HepG2 (cell line): ENCODE data around the gene FAM241B. TPM values are rescaled to one million over a fixed set of nuclear protein-coding genes. Genes with fewer than 3 reads are reported as not detected.
A peak's percentile ranks its signal among the peaks of the same experiment; 100 is the strongest.

Experiments
- ATF3 ChIP-seq: sonication (generic); formaldehyde crosslinking; IDR thresholded peaks from 2 replicates; pipeline ENCODE4 v1.4.0; 2020; ENCODE audit warnings: missing genetic modification reagents
- CBX5 ChIP-seq: sonication (generic); formaldehyde crosslinking; IDR thresholded peaks from 2 replicates; pipeline ENCODE4 v1.4.0; 2020; ENCODE audit warnings: missing genetic modification reagents, borderline replicate concordance
- CCAR2 ChIP-seq: fragments of 200-400 bp; formaldehyde crosslinking; optimal IDR thresholded peaks from 2 replicates; pipeline ENCODE3; 2018; ENCODE audit warnings: low read depth, mild to moderate bottlenecking, low read length, moderate library complexity
- ELF1 ChIP-seq: sonication (generic); formaldehyde crosslinking; IDR thresholded peaks from 2 replicates; pipeline ENCODE4 v1.4.0; 2020; ENCODE audit warnings: missing genetic modification reagents
- HMGXB4 ChIP-seq, 2 experiments: sonication (generic) in 1 of 2; formaldehyde crosslinking in 1 of 2; IDR thresholded peaks; 2 replicates each; pipeline versions ENCODE4 v1.4.0 to v1.6.1; 2018 to 2020; ENCODE audit warnings: missing genetic modification reagents in 2 of 2, borderline replicate concordance in 1 of 2, low read depth in 1 of 2, mild to moderate bottlenecking in 1 of 2, missing biosample characterization in 1 of 2
- MYPOP ChIP-seq: sonication (generic); formaldehyde crosslinking; IDR thresholded peaks from 2 replicates; pipeline ENCODE4 v1.8.1; 2023; ENCODE audit warnings: mild to moderate bottlenecking, moderate library complexity, missing genetic modification reagents
- SNAPC2 ChIP-seq: sonication (generic); formaldehyde crosslinking; IDR thresholded peaks from 2 replicates; pipeline ENCODE4 v1.8.1; 2022; ENCODE audit warnings: mild to moderate bottlenecking, missing genetic modification reagents
- ZBTB14 ChIP-seq: sonication (generic); formaldehyde crosslinking; IDR thresholded peaks from 2 replicates; pipeline ENCODE4 v1.4.0; 2020; ENCODE audit warnings: missing genetic modification reagents
- ZBTB43 ChIP-seq: sonication (generic); formaldehyde crosslinking; conservative IDR thresholded peaks from 2 replicates; pipeline ENCODE4 v1.4.0; 2020; ENCODE audit warnings: missing genetic modification reagents
- ZNF12 ChIP-seq: sonication (generic); formaldehyde crosslinking; IDR thresholded peaks from 2 replicates; pipeline ENCODE4 v1.5.0; 2020; ENCODE audit warnings: missing genetic modification reagents
- ZNF468 ChIP-seq: sonication (generic); formaldehyde crosslinking; IDR thresholded peaks from 2 replicates; pipeline ENCODE4 v1.8.0; 2022; ENCODE audit warnings: mild to moderate bottlenecking, moderate library complexity, missing genetic modification reagents
- ZNF546 ChIP-seq: sonication (generic); formaldehyde crosslinking; conservative IDR thresholded peaks from 2 replicates; pipeline ENCODE4 v1.8.1; 2023; ENCODE audit warnings: mild to moderate bottlenecking, missing genetic modification reagents
- ZNF687 ChIP-seq: sonication (generic); formaldehyde crosslinking; IDR thresholded peaks from 2 replicates; pipeline ENCODE4 v1.5.1; 2020; ENCODE audit warnings: mild to moderate bottlenecking, missing genetic modification reagents, moderate library complexity
- ZNF800 ChIP-seq: sonication (generic); formaldehyde crosslinking; IDR thresholded peaks from 2 replicates; pipeline ENCODE4 v1.4.0; 2020; ENCODE audit warnings: missing genetic modification reagents
- polyA plus RNA-seq, 8 experiments: library from polyadenylated mRNA; depleted of rRNA in 3 of 8; stranded (reverse) in 7 of 8; unstranded in 1 of 8; fragments of >200 nt; fragmentation: Illumina TruSeq in 4 of 8; extraction: Trizol in 4 of 8; gene quantifications; 2 replicates each; pipeline versions ENCODE4 v1.2.1 to v1.2.3, GENCODE V29; 2011 to 2016; ENCODE audit warnings: low read depth in 4 of 8, missing spikeins in 1 of 8, mixed read lengths in 1 of 8; ENCODE audit not compliant: insufficient read depth in 1 of 8
- total RNA-seq, 5 experiments: library from RNA; depleted of rRNA; stranded (reverse); fragments of >200 nt; fragmentation: Illumina TruSeq; extraction: Trizol; gene quantifications; 2 replicates each; pipeline ENCODE4 v1.2.3, GENCODE V29; 2016; ENCODE audit warnings: low read depth in 1 of 5

FAM241B gene
- total and polyA plus RNA-seq, 2 of the 13 experiments (the other 11 are each of a cell fraction or from before 2014, with no cell fraction given): 1.9 to 4.0 TPM

- TF ChIP-seq ZNF687 (CRISPR knock-in tag) (peak; percentile 63), ZNF468 (CRISPR knock-in tag) (no peak), HMGXB4 (CRISPR knock-in tag; IDR thresholded peaks at IDR 0.05; ENCODE audit: borderline replicate concordance in 1 of 2, low read depth in 1 of 2) (peak; percentile 36 to 76; a peak in 3 of 4 replicates), ZNF546 (CRISPR knock-in tag) (no peak), ZNF800 (CRISPR knock-in tag) (0 out of 2 replicates have a peak, but pooled peaks have one; percentile 34), ATF3 (CRISPR knock-in tag) (no peak), SNAPC2 (no peak), ZBTB14 (CRISPR knock-in tag) (peak; percentile 75; the same call in 1 of the 2 replicates), ZBTB43 (no peak), ZNF12 (CRISPR knock-in tag) (no peak), CCAR2 (no peak), ELF1 (peak; percentile 38; the same call in 1 of the 2 replicates), CBX5 (no peak), MYPOP (no peak)
Measured at GRCh38 chr10:69629897-69630650, at the start of gene FAM241B (continued).
